ENCODE measurements around the gene ELMO1.

DNA sequence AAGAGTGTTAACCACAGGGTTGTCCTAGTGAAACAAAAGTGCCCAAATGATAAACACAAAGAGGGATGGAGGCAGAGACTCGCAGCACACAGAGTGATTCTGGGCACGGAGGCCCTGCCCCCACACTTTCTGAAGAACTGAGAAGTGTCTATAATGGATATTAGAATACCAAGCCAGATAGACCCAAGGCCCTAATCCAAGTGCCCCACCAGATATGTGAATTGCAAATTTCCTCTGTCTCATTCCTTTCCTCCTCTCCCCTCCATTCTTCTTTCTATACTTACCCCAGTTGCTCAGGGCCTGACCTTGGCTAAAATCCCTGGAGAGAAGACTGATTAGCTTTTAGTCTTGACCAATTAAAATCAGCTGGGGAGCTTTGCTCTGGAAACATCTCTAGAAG, 617.6 kb downstream of the ELMO1 start:
- TF ChIP-seq, protein P1, sequence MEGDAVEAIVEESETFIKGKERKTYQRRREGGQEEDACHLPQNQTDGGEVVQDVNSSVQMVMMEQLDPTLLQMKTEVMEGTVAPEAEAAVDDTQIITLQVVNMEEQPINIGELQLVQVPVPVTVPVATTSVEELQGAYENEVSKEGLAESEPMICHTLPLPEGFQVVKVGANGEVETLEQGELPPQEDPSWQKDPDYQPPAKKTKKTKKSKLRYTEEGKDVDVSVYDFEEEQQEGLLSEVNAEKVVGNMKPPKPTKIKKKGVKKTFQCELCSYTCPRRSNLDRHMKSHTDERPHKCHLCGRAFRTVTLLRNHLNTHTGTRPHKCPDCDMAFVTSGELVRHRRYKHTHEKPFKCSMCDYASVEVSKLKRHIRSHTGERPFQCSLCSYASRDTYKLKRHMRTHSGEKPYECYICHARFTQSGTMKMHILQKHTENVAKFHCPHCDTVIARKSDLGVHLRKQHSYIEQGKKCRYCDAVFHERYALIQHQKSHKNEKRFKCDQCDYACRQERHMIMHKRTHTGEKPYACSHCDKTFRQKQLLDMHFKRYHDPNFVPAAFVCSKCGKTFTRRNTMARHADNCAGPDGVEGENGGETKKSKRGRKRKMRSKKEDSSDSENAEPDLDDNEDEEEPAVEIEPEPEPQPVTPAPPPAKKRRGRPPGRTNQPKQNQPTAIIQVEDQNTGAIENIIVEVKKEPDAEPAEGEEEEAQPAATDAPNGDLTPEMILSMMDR (IDR thresholded peaks at IDR 0.05): no peak
- TF ChIP-seq POLR2AphosphoS5 (IDR thresholded peaks at IDR 0.05): no peak
- no peak for TF ChIP-seq POLR2A (IDR thresholded peaks at IDR 0.05)
- no peak for TF ChIP-seq EP300 (IDR thresholded peaks at IDR 0.05; ENCODE audit: low read depth)

Measured in transverse colon (tissue), 4 donors.